SK-N-DZ (cell line): ENCODE data around the gene CACNA2D2.

Experiments used
- DNase-seq: peaks from one replicate; pipeline ENCODE4 v3.0.0-alpha.2; 2015; ENCODE audit warnings: low spot score

The CACNA2D2 gene

DNA sequence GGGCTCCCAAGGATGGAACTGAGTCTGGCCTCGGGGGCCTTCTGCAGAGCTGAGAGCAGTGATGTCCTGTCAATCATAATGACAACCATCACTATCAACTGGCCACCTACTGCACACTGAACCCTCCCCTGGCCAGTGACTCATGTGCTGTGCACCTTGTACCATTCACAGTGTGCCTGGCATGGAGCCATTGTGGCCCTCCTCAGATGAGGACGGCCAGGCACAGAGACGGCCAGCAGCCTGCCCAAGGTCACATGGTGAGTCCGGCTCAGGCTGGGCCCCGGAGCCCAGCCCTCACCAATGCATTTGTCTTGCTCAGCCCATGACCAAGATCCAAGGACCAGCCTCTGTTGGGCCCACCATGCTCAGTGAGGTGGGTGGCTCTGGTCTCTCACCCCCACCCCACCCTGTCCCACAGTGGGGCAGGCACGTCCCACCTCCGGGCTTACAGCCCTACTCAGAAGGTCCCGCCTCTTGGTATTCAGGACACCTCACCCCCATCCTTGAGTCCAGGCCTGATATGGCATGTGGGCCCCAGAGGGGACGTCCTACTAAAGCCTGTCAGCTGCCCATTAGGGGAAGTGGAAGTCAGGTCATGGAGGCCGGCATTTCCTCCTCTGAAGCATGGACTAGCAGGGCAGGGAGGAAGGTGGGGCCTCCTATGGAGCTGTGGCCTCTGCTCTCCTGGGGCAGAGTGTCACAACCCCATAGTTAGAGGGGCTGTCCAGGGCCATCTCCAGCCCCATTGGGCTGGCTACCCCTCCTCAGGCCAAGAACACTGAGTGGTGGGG, 108.2 kb downstream of the CACNA2D2 start:
- no peak for DNase-seq

- DNase-seq, result no peak
These were observed 110.4 kb downstream of the CACNA2D2 start for GRCh38 chr3:50393061-50393460.

DNA sequence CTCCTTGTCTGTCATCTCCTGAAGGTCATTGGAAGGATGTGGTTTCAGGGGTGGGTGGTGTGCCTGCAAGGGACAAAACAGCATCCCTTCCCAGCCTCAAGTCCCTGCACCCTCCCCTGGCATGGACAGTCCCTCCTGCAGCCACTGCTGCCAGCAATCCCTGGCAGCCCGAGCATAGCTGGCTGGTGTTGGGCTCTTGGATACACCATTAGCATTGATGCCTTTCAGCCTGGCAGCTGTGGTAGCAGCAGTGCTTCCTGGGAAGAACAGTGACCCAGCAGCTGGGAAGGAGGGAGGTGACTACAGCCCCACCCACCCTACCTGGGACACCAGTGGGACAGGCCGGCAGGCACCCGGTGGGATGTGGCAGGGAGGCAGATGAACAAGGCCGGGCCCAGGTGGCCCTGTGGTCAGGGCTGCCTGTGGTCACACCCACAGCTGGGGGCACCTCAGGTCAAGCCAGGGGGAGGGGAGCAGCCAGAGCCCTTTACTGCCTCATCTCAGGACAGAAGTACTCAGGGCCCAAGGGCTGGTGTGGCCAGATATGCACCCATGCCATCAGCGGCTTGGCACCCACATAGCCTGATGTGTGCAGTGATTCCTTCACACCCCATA, 111.2 kb downstream of the CACNA2D2 start:
- no peak for DNase-seq

- DNase-seq, result no peak
These were observed 112.8 kb downstream of the CACNA2D2 start for GRCh38 chr3:50390508-50391224.

DNA sequence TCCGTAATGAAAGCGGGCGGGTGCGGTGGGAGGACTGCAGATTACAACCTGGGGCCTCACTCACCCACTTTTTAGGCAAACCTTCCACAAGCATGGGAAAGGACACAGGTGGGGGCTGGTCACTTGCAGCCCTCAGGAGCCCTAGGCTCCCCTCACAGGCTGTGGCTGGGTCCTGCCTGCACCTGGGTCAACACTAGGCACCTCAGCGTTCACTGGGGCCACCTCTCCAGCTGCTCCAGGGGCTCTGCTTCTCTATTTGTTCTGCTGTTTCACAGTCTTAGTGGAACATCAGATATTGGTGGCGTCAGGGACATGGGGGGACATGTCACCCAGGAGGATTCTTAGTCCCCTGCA, 114.0 kb downstream of the CACNA2D2 start:
- DNase-seq, result no peak

DNA sequence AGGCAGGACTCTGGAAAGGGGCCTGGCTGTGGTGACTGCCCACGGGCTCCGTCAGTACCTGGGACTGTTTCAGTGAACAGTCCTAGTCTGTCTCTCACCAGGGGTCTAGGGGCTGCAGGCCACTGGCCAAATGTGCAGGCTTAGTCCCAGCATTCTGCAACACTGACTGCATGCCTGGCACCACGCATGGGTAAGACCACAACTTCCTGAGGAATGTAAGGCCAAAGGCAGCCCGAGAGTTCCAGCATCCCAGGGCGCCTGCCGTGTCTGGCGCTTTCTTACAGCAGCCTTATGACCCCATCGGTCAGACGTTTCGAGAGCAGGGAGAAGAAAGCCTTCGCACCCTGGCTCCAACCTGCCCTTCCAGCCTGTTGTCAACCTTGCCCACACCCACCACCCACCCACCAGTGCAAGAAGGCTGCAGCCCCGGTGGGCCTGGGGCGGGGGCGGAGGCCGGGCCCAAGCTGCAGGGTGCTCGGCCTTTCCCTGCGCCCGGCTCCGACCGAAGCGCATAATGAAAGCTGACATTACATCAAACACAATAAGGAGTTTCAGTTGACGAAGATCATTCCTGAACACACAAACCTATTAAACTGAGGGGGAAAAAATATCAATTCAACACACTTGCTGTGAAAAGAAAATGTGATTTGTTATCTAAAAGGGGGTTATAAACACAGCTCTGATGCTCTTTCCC, 114.6 kb downstream of the CACNA2D2 start:
- no peak for DNase-seq

- DNase-seq, result peak; percentile 62
These were observed 115.3 kb downstream of the CACNA2D2 start for GRCh38 chr3:50388016-50388719.

DNA sequence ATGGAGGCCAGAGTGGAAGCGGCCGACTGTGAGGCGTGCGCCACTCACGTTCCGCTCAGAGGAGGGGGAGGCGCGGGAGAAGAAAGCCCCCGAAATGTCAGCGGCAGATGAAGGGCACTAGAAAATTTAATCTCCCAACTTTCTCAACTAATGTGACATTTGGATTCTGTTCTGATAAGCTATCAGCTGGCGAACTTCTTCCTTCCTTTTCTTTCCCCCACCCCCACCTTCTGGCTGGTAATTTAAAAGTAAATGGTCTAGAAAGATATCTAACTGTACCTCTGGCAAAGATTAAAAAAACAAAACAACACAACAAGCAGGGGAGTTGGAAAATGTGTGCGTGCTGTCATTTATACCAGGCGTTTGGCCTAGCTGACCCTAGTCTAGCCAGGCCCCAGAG, 117.7 kb downstream of the CACNA2D2 start:
- DNase-seq, result no peak

DNA sequence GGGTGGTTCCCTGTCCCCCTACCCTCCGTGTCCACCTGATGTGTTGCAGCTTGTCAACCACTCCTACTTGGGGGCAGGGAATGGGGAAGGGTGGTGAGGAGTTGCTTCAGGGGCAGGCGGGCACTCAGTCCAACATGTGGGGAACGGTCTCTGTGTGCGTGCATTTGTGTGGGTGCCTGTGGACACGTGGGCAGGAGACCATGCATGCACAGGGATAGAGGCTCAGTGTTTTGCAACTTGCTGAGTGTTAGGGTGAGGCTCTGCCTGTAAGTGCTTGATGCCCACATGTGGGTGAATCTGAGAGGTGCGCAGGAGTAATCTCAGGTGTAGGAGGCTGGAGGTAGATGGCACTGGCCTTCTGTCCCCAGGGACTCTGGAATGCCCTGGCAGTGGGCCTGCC, 119.7 kb downstream of the CACNA2D2 start:
- DNase-seq, result no peak

- no peak for DNase-seq
These were observed 120.7 kb downstream of the CACNA2D2 start for GRCh38 chr3:50382722-50383121.

DNA sequence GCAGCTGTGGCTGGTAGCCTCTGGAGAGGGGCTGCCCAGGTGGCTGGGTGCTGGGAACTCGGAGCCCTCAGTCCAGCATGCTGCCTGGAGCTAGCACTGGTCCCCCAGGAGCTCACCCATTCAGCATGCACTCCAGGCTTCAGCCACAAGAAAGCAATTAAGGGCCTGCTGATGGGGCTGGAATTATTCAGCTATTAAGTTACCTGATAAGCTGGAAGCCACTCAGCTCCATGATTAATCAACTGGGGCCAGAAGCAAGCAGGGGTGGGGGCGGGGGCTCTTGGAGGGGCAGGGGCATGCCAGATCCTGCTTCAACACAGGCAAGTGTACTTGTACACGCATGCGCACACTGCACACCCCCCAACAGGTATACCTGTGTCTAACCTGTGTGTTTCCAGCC, 122.1 kb downstream of the CACNA2D2 start:
- DNase-seq, result peak; percentile 76

GRCh38 chr3:50380405-50381085, 122.9 kb downstream of the CACNA2D2 start:
- no peak for DNase-seq

DNA sequence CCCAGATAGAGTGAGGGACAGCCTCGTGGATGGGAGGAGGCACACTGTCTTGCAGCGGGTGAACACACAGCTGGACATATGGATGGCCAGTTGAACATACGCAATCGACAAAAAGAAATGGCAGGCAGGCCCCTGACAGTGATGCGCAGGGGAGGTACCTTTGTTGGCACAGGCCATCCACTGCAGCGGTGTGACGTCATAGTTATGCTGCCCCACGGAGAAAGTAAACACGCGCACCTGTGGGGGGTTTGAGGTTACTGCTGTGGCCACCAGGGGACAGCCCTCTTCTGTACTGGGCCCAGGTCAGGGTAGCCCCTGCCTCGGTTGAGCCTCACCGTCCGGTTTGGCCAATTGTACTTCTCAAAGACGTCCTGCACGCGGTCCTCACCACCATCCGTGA, 124.7 kb downstream of the CACNA2D2 start:
- DNase-seq, result no peak

- DNase-seq, result no peak
These were observed 125.4 kb downstream of the CACNA2D2 start for GRCh38 chr3:50378024-50378423.

GRCh38 chr3:50375258-50375931, 128.0 kb downstream of the CACNA2D2 start:
- no peak for DNase-seq

DNA sequence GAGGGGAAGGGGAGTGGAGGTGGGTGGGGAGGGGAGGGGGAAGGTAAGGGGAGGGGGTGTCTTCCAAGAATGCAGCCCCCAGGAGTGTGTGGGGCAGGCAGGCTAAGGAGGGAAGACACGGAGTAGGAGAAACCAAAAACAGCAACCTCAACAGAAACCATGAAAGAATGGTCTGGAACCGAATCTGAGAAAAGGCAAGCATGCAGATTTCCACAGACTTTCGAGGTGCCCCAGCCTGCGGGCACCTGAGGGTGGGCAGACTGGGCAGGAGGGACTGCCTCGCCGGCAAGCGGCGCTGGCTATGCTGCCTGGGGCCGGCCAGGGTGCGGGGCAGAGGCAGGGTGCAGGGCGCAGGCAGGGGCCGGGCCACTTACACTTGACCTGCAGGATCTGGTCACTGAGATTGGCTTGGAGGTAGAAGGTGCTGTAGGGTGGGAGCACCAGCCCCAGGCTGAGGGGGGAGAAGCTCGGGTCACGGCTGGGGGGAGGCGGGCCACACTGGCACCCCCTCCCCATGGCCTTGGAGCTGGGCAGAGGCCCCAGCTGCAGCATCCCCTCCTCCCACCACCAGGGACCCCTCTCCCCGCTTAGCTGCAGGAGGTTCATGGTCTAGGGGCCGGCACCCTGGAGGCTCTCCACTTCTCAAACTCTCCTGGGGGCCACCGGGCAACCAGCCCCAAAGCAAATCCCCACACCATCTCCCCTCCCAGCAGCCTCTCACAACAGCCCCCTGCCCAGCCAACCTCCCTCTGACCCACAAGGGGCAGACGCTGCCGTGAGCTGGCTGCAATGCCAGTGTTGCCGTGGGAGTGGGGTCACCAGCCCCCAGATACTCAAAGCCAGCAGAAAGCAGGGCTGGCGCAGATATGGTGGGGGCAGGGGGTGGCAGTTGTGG, 128.8 kb downstream of the CACNA2D2 start:
- no peak for DNase-seq

DNA sequence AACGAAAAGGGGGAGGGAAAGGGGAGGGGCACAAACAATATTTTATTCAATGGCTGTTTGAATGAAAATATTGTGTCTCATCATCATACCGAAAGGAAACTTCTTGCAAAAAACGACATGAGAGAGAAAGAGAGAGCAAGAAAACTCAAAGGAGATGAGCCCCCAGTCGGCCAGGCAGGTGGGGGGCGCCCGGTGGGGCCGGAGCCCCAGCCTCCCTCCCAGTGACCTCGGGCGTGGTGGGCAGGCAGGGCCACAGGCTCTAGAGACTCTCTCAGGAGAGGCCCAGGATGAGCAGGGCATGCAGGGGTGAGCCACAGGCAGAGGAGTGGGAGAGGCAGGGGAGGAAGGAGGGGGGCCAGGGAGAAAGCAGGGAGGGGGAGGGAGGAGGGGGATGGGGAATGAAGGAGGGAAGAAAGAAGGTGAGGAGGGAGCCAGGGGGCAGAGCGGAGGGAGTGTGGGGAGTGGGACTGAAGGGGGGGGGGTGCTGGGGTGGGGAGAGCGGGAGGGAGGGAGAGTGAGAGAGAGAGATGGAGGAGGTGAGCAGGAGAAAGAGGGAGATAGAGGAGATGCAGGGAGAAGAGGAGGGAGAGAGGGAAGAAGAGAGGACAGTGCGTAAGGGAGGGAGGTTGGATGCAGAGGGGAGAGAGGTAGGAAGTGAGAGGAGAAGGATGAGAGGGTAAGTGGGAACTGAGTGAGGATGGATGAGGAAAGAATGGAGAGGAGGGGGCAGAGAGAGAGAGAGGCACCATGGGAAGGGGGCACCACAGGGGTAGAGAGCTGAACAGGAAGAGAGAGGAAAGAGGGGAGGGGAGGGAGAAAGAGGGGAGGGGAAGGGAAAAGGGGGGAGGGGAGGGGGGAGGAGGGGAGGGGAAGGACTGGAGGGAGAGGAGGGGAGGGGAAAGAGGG, 130.0 kb downstream of the CACNA2D2 start:
- peak; percentile 61 for DNase-seq

- DNase-seq, result peak; percentile 75
These were observed 131.1 kb downstream of the CACNA2D2 start for GRCh38 chr3:50372349-50372748.
